Stimulated activated CD4-positive, alpha-beta T cell treated with anti-CD3 and anti-CD28 coated beads, Interleukin-2, amount 100 ng/mL, for 48 hours (primary cell): ENCODE data around the gene BPIFA1.

Source experiments
- DNase-seq, 2 donors: peaks; one replicate each; pipeline ENCODE4 v3.0.0-alpha.2; 2020

The BPIFA1 gene

DNA sequence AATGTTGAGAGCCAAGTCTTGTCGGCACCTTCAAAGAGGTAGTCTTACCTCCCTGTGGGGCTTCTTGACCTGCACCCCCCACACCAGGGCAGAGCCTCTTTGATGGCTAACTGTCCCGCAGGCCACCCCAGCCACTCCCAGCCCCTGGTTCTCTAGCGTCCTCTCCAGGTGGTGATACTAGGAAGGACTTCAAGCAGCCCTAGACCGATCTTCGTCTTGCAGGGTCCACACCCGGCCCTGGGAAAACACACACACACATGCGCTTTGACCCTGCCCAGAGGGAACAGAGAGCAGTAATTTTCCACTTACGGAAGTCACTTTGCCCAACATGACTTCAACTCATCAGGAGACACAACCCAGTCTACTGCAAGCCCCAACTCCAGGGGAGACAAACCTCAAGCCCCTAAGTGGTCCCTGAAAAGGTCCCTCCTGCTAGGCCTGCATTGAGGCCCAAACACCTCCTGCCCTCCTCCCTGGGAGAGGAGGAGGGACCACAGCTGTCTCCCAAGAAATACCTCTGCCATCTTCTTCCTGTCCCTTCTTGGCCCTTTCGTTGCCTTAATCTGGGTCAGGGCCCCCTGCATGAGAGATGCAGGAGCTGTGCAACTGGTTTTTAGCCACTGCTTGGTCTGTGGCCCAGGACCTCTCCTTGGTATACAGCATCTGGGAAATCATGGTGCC is 44.3 kb downstream of the BPIFA1 start:
- no peak for DNase-seq

DNA sequence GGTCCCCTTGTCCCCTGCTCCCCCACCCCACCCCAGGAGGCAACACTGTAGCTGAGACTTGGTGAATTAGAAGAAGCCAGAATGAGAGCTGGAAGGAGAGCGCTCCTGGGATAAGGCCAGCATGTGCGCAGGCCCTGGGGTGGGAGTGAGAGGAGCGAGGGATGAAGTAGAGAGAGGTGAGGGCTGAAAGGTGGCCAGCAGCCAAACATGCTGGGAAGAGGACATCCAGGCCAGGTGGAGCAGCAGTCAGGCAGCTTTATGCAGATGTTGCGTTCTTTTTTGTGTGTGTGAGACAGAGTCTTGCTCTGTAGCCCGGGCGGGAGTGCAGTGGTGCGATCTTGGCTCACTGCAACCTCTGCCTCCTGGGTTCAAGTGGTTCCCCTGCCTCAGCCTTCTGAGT is 45.0 kb downstream of the BPIFA1 start:
- no peak for DNase-seq

GRCh38 chr20:33281550-33282146 is 45.9 kb downstream of the BPIFA1 start:
- DNase-seq: no peak

DNA sequence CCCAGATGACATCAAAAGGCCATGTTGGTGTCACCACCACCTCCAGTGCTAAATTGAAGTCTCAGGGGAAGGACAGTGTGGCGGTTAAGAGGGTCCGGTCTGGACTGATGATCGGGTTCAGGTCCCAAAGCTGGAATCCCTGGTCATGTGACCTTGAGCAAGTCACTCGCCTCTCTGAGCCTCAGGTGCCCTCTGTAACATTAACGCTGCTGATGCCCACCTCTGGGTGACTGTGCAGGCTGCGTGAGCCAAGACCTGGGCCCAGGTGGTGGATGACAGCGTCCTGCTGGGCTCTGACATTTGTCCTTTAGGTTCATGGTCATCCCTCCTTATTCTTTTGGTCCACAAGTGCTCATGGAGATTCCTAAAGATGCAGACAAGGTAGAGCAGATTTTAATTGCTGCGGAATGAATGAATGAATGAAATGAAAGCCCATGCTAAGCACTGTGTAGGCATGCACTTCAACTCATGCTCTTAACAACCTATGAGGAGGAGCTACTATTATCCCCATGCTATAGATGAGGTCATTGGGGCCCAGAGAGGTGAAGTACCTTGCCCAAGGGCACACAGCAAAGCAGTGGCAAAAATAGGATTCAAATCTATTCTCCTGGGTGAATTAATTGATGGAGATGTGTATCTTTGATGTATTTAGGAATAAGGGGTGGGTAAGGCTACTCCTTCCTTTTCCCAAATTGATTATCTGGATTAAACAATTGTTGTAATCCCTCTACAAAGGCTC is 46.6 kb downstream of the BPIFA1 start:
- DNase-seq: no peak

GRCh38 chr20:33282991-33283555 is 47.3 kb downstream of the BPIFA1 start, which contains the start of gene BPIFB1:
Gene BPIFB1, plus strand, starts transcription at chr20:33283214. Its CDS starts 2,860 bp downstream, at chr20:33286074.
- no peak for DNase-seq

GRCh38 chr20:33284284-33284683 is 48.5 kb downstream of the BPIFA1 start:
- no peak for DNase-seq

DNA sequence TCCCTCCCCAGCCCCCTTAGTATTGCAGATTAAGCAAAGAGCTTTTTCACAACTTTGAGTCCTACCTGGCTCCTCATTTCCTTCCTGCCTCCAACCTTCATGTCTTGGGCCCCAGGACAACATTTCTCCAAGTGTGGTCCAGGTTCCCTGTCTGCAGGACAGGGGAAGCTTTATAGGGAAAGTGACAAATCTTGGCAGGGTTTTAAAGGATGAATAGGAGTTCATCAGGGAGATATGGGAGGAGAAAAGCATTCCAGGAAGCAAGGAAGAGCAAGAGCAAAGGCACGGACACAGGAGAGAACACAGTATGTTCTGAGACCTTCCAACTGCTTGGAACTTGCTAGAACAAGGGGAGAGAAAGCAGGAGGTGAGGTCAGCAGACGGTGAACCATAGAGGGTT is 49.1 kb downstream of the BPIFA1 start:
- DNase-seq: no peak

DNA sequence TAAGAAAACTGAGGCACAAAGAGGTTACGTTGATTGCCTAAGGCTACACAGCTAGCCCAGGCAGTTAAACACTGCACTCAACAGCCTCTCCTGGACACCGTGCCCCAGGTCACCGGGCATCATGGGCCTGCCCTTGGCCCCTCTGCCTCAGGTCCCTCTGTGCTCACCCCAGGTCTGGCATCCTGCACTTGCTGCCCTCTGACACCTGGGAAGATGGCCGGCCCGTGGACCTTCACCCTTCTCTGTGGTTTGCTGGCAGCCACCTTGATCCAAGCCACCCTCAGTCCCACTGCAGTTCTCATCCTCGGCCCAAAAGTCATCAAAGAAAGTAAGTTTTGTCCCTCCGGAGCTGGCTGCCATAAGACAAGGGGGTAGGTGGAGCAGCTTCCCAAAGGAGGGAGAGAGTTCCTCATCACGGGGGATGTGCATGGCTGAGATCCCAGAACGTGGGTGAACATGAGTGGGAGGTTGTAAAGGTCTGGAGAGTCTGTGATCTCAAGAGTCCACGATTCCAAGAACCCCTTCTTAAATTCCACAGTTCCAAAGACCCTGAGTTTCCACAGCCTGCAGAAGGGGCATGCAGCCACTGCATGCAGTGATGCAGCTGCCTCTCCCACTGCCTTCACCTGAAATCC is 50.2 kb downstream of the BPIFA1 start:
- DNase-seq: no peak

GRCh38 chr20:33287884-33288283 is 52.1 kb downstream of the BPIFA1 start:
- no peak for DNase-seq

DNA sequence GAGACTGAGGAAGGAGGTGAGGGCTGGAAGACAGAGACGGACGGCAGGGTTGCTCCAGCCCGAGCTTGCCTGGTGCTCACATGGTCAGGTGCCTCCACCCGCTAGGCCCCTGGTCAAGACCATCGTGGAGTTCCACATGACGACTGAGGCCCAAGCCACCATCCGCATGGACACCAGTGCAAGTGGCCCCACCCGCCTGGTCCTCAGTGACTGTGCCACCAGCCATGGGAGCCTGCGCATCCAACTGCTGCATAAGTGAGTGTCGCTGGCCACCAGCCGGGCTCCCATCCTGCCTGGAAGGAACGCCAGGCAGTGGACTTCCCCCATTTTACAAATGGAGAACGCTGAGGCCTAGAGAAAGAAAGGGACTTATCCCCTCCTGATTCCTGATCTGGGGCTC is 55.1 kb downstream of the BPIFA1 start:
- DNase-seq: no peak

- DNase-seq: no peak
These were observed 55.6 kb downstream of the BPIFA1 start for GRCh38 chr20:33291416-33291815.

GRCh38 chr20:33291830-33292355 is 56.1 kb downstream of the BPIFA1 start:
- DNase-seq: peak; percentile 74
